GM19351 (cell line): ENCODE results near the gene STEAP2.

Experiments used
- ATAC-seq: cut with Tn5 transposase; IDR thresholded peaks from one replicate; pipeline ENCODE4 v1.9.1; 2021; ENCODE audit warnings: mild to moderate bottlenecking, moderate library complexity; ENCODE audit not compliant: unreplicated experiment

STEAP2 gene

DNA sequence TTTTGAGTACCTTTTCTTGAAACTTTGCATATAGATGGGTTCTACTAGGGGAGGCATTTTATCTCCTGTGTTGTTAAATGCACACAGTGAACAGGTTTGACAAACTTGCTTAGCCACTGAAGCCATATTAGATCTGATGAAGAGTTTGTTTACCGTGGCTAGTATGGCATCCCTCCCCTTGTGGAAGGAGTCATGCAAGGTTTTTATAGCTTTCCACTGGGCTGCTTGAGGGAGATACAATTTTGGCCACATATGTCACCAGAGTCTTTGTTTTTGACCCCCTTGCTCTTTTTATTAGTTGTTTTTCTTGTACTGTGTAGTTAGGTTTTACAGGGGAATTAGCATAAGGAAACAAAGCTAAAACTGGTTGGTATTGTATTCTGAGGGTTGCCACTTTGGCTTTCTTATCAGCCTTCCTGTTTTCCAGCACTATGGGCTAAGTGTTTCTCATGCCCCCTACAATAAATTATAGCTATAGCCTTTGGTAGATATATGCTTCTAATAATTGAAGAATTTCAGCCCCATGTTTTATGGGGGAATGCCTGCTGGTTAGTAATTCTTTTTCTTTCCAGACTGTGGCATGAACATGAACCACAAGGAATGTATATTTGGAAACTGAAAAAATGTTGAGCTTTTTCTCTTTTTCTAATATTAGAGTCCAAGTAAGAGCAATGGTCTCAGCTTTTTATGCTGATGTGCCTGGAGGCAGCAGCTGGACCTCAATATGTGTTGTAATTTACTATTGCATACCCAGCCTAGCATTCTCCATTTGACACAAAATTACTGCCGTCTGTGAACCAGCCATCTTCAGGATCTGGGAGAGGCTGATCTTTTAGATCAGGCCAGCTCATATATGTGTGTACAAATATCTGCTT lies 18.4 kb upstream of the STEAP2 start:
- no peak for ATAC-seq

DNA sequence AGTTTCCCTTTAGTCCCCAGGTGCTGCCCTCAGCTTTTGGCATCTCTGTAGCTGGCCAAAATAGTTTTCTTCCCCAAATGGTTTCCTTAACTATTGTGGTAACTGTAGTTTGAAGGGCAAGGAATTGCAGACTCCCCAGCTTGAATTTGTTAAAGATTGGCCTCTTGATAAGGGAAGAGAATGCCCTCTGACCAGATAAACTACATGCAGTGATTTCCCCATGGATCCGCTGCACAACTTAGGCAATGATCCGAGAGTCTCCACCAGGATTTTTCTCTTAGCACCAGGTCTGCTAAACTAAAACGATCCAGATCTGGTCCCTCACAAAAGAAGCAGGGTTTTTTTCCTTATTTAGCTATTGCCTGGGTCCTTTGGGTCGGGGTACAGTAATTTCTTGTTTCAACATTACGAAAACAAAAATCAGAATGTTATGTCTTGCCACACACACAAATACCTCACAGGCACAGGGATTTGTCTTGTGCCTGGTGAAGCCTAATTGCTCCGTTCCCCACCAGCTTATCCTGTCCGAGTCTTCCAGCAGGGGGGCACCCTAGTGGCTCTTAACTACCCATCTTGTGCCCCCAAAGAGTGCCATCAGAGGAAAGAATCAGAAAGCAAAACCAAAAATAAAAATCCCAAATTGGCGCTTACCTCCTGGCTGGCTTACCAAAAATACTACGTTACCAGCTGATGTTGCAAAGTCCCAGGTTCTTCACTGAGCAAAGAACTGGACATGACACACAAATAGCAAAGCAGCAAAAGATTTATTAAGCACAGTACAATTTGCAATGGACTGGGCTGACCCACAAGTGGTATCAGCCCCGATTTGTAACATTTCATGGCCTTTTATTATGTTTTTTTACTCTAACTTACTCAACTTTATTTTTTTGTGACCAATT lies 16.4 kb upstream of the STEAP2 start:
- no peak for ATAC-seq

DNA sequence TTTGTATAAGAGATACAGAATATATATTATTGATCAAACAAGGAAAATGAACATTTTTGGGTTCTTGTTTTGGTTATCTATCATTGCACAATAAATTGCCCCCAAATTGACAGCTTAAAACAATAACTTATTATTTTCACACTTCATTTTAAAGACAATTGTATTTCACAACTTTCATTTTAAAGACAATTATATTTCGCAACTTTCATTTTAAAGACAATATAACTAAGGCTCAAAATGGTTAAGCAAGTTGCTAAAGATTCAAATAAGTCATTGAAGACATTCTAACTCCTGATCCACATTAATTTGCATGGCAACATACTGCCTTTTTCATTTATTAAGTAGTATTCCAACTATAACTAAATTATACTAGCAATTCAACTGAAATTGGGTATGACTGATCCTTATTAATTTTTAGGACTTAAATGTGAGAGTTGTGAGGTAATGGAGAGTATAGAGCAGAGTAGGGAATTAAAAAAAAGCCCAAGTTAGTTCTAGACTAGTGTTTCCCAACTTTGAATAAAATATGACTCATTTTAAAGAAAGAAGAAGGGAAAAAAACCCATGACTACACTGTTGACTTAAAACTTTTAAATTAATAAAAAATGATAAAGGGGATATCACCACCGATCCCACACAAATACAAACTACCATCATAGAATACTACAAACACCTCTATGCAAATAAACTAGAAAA lies 9.9 kb upstream of the STEAP2 start:
- no peak for ATAC-seq

DNA sequence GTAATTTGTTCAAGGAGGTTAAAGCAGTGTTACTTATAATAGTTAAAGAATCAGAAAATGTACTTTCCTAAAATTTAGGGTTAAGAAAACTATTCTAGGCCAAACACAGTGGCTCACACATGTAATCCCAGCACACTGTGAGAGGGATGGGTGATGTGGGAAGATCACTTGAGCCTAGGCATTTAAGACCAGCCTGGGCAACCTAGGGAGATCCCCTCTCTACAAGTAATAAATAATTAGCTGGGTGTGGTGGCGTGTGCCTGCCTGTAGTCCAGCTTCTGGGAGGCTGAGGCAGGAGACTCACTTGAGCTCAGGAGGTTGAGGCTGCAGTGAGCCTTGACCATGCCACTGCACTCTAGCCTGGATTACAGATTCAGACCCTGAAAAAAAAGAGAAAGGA lies 3.6 kb upstream of the STEAP2 start:
- no peak for ATAC-seq

DNA sequence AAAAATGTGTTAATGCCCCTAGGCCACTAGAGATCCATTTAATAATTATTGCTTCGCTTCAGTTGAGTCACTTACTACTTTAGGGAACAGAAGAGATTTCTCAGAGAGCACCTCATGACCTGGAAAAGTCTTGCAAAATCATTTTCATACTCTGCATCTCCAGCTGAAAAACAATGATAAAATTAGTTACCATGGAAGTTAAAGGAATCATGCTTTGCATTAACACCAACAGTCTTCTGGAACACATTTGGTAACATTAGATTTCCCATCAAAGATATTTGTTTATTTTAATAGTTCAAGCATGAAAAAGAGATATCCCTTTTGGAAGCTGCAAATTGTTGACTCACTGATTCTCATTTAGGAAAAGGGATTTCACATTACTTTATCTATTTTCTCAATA lies 1.8 kb upstream of the STEAP2 start:
- no peak for ATAC-seq

DNA sequence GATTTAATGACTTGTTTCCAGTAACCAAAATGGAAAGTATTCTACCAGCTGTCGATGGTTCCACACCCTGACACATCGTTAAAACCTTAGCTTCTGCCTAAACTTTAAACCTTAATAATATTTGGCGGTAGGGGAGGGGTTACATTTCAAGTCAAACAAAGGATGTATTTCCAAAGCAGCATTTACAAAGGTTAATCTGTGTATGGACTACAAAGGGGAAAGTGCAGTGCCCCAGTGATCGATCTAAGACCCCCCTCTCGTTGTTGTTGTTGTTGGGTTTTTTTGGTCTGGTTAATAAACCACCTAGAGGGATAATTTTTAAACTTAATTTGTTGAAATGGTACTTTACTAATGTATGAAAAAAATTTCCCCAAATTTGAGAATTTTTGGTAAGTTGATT lies 1.1 kb upstream of the STEAP2 start:
- no peak for ATAC-seq

DNA sequence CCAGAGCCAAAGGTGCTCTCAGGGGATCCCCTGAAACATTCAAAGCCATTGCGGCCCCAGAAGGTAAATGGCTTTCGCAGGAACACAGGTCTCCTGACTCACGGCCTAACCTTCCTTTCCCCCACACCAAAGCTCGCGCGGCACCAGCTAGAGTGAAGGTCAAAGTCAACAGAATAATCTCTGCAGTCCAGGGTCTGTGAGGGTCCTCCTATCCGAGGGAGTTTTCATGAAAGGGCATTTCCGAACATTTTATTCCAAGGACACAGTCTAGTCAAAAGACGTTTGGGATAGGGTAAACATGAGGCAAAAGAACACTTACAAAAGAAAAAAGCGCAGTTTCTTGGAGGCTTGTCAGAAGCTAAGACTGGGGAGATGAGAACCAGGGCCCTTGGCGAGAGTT lies 559 bp upstream of the STEAP2 start:
- peak; percentile 20 for ATAC-seq

DNA sequence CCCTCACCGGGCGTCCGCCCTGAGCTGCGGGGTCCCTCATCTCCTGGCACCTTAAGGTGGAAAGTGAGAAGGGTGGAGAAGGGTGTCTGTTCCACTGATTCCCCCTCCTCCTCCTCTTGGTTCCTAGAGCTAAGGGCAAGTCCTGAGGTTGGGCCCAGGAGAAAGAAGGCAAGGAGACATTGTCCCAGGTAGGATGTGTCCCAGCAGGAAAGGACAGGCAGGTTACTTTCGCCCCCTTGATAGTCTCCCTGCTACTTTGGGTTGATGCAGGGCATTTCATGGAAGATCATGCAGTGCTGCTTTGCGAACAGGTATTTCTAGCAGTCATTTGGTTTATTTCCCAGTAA lies 582 bp downstream of the STEAP2 start:
- ATAC-seq = no peak

DNA sequence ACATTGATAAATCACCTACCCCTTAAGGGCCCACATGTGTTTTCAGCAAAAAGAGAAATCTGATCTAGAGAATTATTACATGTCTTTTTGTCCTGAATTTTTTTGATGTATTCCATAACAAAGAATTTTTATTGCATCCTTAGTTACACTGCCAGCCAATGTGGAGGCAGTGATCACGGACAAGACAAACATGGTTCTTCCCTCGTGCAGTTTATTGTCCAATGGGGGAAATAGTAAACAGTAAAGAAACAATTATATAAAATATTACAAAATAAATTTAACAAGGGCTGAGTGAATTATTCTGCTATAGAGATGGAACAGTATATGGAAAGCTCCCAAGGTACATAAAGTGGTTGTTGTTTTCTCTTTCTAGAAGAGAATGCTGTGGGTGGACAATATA lies 2.0 kb downstream of the STEAP2 start:
- no peak for ATAC-seq

DNA sequence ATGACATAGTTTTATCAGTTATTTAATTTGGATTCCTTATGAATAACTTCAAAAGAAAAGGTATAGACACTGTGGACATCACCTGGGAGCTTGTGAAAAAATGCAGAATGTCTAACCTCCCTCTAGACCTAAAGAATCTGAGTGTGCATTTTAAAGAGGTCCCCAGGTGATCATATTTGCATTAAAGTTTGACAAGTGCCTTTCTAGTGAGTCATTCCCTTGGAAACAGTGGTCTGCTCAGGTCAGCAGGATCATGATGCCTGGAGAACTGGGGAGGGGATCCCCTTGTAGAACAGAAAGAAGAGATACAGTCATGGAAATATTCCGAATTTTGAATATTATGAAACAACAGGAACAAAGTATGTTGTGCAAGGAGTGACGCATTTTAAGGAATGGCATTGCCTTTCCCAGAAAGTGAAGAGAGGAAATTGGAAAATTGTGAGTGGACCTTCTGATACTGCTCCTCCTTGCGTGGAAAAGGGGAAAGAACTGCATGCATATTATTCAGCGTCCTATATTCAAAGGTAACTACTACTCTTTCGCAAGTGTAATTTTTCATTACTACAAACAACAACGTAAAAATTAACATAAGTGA lies 4.6 kb downstream of the STEAP2 start:
- no peak for ATAC-seq

DNA sequence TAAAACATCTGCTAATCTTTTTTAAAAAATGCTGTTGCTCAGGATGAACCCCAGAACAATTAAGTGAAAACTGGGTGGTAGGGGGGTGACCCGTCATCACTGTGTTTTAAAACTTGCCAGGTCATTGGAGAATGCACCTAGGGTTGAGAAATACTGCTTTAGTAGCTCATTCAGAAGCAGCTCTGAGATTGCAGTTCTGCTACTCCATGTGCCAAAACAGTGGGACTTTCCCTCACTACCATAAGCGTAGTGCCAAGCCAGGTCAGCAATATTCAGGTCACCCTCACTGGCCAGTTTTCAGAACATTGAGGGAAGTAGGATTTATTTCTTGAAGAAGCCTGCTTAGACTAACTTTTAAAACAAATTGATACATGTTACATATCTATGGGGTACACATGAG lies 5.2 kb downstream of the STEAP2 start:
- ATAC-seq = no peak

DNA sequence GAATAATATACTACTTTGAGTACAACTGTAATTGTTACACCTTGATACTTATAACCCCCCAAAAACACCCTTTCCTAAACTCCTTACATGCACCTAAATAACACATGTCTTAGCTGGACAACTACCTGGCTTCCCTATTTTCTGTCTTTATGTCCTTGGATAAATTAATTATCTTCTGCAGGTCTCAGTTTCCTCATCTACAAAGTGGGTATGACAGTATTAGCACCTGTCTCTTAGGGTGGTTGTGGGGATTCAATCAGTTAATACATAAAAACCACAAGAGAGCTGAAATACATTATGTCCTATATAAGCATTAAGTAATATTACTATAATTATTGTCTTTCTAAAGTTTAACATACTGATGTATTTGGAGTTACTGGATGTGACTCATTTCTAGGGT lies 10.8 kb downstream of the STEAP2 start:
- ATAC-seq = no peak

DNA sequence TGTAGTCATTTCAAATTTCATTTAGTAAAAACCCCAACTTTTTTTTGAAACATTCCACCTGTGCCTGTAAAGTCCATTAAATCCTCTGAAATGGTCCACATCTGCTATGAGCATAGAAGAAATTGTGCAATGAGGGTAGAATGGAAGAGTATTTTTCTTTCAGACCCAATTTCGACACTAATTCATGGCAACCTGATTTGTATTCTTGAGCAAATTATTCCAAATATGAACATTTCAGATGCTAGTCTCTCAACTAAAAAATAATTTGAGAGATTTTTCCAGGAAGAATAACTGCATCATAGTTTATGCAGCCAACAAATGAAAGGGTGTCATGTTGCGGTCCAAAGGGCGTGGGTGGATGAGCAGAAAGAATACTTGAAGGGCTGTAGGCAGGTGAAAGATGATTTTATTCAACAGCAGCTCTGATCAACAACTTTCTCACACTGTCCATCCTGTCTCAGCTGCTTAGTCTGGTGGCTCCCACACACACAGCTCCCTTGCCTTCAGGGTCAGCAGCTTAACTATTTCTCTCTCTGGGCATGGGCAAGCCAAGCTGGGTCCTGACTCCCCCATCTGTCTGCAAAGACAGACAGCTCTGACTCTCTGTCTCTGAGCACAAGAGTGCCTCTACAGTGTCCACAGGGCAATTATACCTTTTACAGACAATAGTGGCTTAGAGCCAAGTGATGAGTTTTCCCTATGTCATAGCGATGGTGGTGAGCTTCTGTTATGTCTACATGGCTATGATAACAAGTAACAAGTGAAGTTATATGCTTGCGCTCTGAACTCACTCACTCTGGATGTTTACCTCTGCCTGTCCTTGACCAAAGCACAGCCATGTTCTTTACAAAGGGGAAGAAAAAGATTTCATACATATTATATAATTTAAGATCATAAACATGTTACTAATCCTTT lies 11.5 kb downstream of the STEAP2 start:
- ATAC-seq = no peak

DNA sequence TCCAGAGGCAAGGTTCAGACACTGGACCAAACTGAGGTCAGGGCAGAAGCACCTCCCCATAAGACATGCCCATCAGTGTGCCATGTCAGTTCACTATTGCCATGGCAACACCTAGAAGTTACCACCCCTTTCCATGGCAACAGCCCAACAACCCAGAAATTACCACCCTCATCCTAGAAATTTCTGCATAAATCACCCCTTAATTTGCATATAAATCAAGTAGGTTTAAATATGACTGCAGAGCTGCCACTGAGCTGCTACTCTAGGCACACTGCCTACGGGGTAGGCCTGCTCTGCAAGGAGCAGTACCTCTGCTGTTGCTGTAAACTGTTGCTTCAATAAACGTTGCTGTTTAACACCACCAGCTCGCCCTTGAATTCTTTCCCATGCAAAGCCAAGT lies 12.7 kb downstream of the STEAP2 start:
- no peak for ATAC-seq

DNA sequence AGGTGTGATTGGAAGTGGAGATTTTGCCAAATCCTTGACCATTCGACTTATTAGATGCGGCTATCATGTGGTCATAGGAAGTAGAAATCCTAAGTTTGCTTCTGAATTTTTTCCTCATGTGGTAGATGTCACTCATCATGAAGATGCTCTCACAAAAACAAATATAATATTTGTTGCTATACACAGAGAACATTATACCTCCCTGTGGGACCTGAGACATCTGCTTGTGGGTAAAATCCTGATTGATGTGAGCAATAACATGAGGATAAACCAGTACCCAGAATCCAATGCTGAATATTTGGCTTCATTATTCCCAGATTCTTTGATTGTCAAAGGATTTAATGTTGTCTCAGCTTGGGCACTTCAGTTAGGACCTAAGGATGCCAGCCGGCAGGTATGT lies 13.6 kb downstream of the STEAP2 start:
- ATAC-seq = no peak

DNA sequence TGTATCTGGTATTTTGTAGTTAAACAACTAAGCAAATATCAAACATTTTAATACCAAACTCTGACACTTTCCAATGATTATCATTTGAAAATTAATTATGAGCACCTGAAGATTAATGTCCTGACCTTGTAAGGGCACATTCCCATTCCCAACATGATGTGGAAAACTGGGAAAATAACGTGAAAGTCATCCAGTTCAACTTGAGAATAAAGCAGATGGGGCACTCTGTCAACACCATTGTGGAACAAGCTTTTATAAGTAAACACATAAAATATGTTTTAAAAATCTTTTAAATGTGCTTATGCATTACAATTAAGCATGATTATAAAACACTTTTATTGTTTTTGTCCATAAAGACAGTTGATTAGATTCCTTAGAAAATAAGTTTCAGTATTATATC lies 14.1 kb downstream of the STEAP2 start:
- no peak for ATAC-seq

DNA sequence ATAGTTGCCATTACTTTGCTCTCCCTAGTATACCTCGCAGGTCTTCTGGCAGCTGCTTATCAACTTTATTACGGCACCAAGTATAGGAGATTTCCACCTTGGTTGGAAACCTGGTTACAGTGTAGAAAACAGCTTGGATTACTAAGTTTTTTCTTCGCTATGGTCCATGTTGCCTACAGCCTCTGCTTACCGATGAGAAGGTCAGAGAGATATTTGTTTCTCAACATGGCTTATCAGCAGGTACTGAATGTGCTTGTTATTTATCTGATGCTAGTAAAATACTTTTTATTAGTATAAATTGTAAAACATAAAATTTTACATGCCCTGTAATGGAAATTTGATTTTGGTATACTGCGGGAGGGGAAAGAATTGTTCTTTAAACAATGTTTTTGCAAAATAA lies 15.7 kb downstream of the STEAP2 start:
- ATAC-seq = no peak

DNA sequence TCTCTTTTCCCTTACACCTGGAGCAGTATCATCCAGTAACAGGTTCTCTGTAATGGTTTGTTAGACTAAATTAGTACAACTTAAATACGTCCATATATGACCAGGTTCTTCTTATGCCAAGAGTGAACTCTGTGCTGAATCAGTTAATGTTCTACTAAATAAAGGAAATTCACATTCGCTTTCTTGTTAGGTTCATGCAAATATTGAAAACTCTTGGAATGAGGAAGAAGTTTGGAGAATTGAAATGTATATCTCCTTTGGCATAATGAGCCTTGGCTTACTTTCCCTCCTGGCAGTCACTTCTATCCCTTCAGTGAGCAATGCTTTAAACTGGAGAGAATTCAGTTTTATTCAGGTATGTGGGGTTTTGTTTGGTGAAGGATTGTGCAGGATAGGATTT lies 18.1 kb downstream of the STEAP2 start:
- no peak for ATAC-seq

DNA sequence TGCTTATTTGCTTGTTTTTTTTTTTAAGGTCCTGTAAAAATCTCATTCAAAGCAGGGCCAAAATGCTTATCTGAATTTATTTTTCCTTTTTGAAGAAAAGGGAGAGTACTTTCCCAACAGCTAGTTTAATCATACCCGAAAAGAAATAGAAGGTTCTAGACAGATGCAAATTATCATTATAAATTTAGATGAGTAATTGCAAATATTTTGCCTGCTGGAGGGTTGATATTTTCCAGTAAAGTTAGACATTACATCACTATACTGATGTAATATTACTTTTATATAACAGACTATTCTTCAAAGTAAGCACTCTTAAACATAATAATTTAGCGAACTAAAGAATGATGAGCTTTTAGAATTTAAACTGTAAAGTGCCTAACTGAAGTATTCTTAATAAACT lies 19.3 kb downstream of the STEAP2 start:
- ATAC-seq = no peak

DNA sequence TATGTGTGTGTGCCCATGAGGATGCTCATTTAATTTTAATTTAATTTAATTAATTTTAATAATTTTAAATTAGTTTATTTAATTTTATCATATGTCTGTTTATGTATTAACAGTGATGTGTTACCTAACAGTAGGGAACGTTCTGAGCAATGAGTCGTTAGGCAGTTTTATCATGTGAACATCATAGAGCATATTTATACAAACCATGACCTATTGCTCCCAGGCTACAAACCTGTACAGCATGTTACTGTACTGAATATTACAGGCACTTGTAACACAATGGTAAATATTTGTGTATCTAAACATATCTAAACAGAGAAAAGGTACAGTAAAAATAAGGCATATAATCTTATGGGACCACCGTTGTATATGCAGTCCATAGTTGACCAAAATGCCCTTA lies 19.8 kb downstream of the STEAP2 start:
- ATAC-seq = no peak
